Tibial artery (tissue), 4 donors: Measurements from ENCODE around the gene EYA3.

Experiments
- DNase-seq, 2 donors: peaks; one replicate each; pipeline ENCODE4 v3.0.0-alpha.2; 2019
- H3K27ac ChIP-seq, 2 donors: fragments of 200-600 bp; sonication (generic) in 1 of 2; 1 replicate in 1 of 2; 2 replicates in 1 of 2; pipeline ENCODE4 v1.5.1; 2018 to 2019; ENCODE audit warnings: mild to moderate bottlenecking in 1 of 2
- H3K27me3 ChIP-seq, 2 donors: fragments of 200-600 bp; sonication (generic) in 1 of 2; one replicate each; pipeline versions ENCODE4 v1.5.1 to v1.6.0; 2016 to 2019
- H3K36me3 ChIP-seq, 3 donors: fragments of 200-600 bp; sonication (generic) in 2 of 3; one replicate each; pipeline ENCODE4 v1.5.1; 2016 to 2019; ENCODE audit warnings: mild to moderate bottlenecking in 2 of 3
- H3K4me1 ChIP-seq, 4 donors: fragments of 200-600 bp; sonication (generic) in 2 of 4; 1 replicate in 3 of 4; 2 replicates in 1 of 4; pipeline ENCODE4 v1.5.1; 2016 to 2019
- H3K4me3 ChIP-seq, 2 donors: fragments of 200-600 bp; sonication (generic) in 1 of 2; 1 replicate in 1 of 2; 2 replicates in 1 of 2; pipeline ENCODE4 v1.5.1; 2018 to 2019; ENCODE audit warnings: mild to moderate bottlenecking in 2 of 2
- H3K9me3 ChIP-seq, 3 donors: fragments of 200-600 bp; sonication (generic) in 1 of 3; one replicate each; pipeline ENCODE4 v1.5.1; 2016 to 2019
- CTCF ChIP-seq, 2 experiments: fragments of 200-600 bp in 1 of 2; fragments of 450-650 bp in 1 of 2; IDR thresholded peaks; one replicate each; pipeline ENCODE4 v1.5.1; 2017 to 2019; ENCODE audit warnings: antibody characterized with exemption in 2 of 2, mild to moderate bottlenecking in 1 of 2, moderate library complexity in 1 of 2
- intact Hi-C: fragments of 100-400 bp; cut with DNase I; formaldehyde crosslinking; loops from one replicate; pipeline ENCODE4 v1.15.0; 2023; ENCODE audit warnings: low total_unique reads

Gene EYA3

GRCh38 chr1:28056129-28056925 is 32.1 kb downstream of the EYA3 start:
- Histone ChIP-seq H3K9me3 (no peaks in the 10 kb centered on the region), H3K27ac (no peak overlapping the region), H3K36me3 (peaks cover 0 to 5% (median 0%) of the 10 kb centered on the region in 3 donors), H3K27me3 (no peaks in the 10 kb centered on the region), H3K4me3 (no peak overlapping the region), H3K4me1 (peaks cover 0 to 2% (median 0%) of the 10 kb centered on the region in 4 donors)
- TF ChIP-seq CTCF (IDR thresholded peaks at IDR 0.05) = no peak
- DNase-seq = no peak
- intact Hi-C loops = no loop called here

GRCh38 chr1:28050776-28051175 is 37.6 kb downstream of the EYA3 start:
- no peak for TF ChIP-seq CTCF (IDR thresholded peaks at IDR 0.05)
- Histone ChIP-seq H3K4me3 (no peak overlapping the region), H3K36me3 (peaks cover 9 to 20% (median 15%) of the 10 kb centered on the region in 3 donors), H3K27ac (no peak overlapping the region), H3K4me1 (no peaks in the 10 kb centered on the region), H3K9me3 (no peaks in the 10 kb centered on the region), H3K27me3 (no peaks in the 10 kb centered on the region)
- no peak for DNase-seq
- intact Hi-C loops = no loop called here

GRCh38 chr1:28046716-28047115 is 41.7 kb downstream of the EYA3 start:
- intact Hi-C loops = no loop called here

GRCh38 chr1:28045777-28046176 is 42.6 kb downstream of the EYA3 start:
- intact Hi-C loops = no loop called here
- H3K27me3 ChIP-seq = no peaks in the 10 kb centered on the region
- peaks cover 12 to 37% (median 32%) of the 10 kb centered on the region in 3 donors for H3K36me3 ChIP-seq
- no peaks in the 10 kb centered on the region for H3K9me3 ChIP-seq
- no peak for TF ChIP-seq CTCF (IDR thresholded peaks at IDR 0.05)
- DNase-seq = no peak
- no peaks in the 10 kb centered on the region for H3K4me1 ChIP-seq
- no peak overlapping the region for H3K4me3 ChIP-seq
- no peak overlapping the region for H3K27ac ChIP-seq

More at GRCh38 chr1:28046716-28047115, 41.7 kb downstream of the EYA3 start:
- no peaks in the 10 kb centered on the region for H3K9me3 ChIP-seq
- H3K4me3 ChIP-seq = no peak overlapping the region
- no peak overlapping the region for H3K27ac ChIP-seq
- TF ChIP-seq CTCF (IDR thresholded peaks at IDR 0.05) = no peak
- DNase-seq = no peak
- no peaks in the 10 kb centered on the region for H3K27me3 ChIP-seq
- peaks cover 11 to 33% (median 22%) of the 10 kb centered on the region in 3 donors for H3K36me3 ChIP-seq
- no peaks in the 10 kb centered on the region for H3K4me1 ChIP-seq

- DNase-seq = no peak
- no peak for TF ChIP-seq CTCF (IDR thresholded peaks at IDR 0.05)
- no peaks in the 10 kb centered on the region for H3K9me3 ChIP-seq
- H3K36me3 ChIP-seq = peaks cover 23 to 49% (median 43%) of the 10 kb centered on the region in 3 donors
- no peaks in the 10 kb centered on the region for H3K27me3 ChIP-seq
- no peak overlapping the region for H3K4me3 ChIP-seq
- no peak overlapping the region for H3K27ac ChIP-seq
- no peaks in the 10 kb centered on the region for H3K4me1 ChIP-seq
- intact Hi-C loops = no loop called here
These were observed 44.0 kb downstream of the EYA3 start for GRCh38 chr1:28044399-28044798.
